ENCODE measurements around the gene SGO2.
"Not testable (repeated sequence)": the region's sequence is repeated elsewhere in the genome, so short reads cannot be mapped to it uniquely, and the experiment has no call there.

GRCh38 chr2:200610217-200610616, 84.2 kb downstream of the SGO2 start:
- TF ChIP-seq, protein P1, sequence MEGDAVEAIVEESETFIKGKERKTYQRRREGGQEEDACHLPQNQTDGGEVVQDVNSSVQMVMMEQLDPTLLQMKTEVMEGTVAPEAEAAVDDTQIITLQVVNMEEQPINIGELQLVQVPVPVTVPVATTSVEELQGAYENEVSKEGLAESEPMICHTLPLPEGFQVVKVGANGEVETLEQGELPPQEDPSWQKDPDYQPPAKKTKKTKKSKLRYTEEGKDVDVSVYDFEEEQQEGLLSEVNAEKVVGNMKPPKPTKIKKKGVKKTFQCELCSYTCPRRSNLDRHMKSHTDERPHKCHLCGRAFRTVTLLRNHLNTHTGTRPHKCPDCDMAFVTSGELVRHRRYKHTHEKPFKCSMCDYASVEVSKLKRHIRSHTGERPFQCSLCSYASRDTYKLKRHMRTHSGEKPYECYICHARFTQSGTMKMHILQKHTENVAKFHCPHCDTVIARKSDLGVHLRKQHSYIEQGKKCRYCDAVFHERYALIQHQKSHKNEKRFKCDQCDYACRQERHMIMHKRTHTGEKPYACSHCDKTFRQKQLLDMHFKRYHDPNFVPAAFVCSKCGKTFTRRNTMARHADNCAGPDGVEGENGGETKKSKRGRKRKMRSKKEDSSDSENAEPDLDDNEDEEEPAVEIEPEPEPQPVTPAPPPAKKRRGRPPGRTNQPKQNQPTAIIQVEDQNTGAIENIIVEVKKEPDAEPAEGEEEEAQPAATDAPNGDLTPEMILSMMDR (IDR thresholded peaks at IDR 0.05; ENCODE audit: extremely low read depth in 1 of 2, insufficient read depth in 1 of 2, low read depth in 1 of 2, low read length in 2 of 2), result not testable (repeated sequence)
- TF ChIP-seq MAX (IDR thresholded peaks at IDR 0.05; ENCODE audit: insufficient read depth, insufficient read length), result not testable (repeated sequence)
